ENCODE results near the gene TCL1A.

GRCh38 chr14:95699412-95699811, 14.5 kb downstream of the TCL1A start:
- TF ChIP-seq, protein P1, sequence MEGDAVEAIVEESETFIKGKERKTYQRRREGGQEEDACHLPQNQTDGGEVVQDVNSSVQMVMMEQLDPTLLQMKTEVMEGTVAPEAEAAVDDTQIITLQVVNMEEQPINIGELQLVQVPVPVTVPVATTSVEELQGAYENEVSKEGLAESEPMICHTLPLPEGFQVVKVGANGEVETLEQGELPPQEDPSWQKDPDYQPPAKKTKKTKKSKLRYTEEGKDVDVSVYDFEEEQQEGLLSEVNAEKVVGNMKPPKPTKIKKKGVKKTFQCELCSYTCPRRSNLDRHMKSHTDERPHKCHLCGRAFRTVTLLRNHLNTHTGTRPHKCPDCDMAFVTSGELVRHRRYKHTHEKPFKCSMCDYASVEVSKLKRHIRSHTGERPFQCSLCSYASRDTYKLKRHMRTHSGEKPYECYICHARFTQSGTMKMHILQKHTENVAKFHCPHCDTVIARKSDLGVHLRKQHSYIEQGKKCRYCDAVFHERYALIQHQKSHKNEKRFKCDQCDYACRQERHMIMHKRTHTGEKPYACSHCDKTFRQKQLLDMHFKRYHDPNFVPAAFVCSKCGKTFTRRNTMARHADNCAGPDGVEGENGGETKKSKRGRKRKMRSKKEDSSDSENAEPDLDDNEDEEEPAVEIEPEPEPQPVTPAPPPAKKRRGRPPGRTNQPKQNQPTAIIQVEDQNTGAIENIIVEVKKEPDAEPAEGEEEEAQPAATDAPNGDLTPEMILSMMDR (IDR thresholded peaks at IDR 0.05): no peak
- TF ChIP-seq EZH2 (IDR thresholded peaks at IDR 0.05) (no peak), EZH2phosphoT487 (IDR thresholded peaks at IDR 0.05) (no peak)

Data from neural progenitor cell (in vitro differentiated cells).